GM03348 (cell line): ENCODE measurements around the gene RABGAP1L.
A peak's percentile ranks its signal among the peaks of the same experiment; 100 is the strongest.
"Not testable (repeated sequence)": the region's sequence is repeated elsewhere in the genome, so short reads cannot be mapped to it uniquely, and the experiment has no call there.

ENCODE experiments used
- DNase-seq: peaks from one replicate; pipeline ENCODE4 v3.0.0; 2012; ENCODE audit warnings: low spot score

The RABGAP1L gene

DNA sequence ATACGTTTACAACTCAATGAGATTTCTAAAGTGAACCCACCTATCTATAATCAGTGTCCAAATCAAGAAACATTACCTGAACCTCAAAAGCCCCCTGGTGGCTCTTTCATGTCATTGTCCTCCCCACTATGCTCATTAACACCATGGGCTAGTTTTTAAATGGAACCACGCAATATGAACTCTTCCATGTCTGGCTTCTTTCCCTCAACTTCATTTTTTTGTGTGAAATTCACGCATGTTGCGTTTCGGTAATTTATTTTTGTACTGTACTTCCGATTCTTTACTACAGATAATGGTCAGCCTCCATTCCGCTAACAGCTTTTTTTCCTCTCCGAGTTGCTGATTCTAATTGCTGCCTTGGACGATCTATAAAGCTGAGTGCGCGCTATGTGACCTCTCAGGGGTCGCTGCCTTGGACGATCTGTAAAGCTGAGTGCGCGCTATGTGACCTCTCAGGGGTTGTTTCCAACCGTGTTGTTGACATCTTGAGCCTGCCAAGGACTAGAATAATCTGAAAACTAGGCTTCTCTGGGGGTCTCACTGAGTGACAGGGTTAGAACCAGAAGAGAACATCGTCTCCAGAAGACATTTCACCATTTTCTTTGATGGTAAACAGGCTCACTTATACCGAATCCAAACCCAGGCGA, 839.4 kb downstream of the RABGAP1L start:
- DNase-seq, result no peak

- DNase-seq, result peak; percentile 96
Observed at GRCh38 chr1:174999216-174999935, 840.1 kb downstream of the RABGAP1L start.

- DNase-seq, result peak; percentile 44
Observed at GRCh38 chr1:174999936-175000696, 840.8 kb downstream of the RABGAP1L start, which contains the start of gene CACYBP. Gene CACYBP, plus strand, starts transcription at chr1:174999947. Its CDS starts 234 bp downstream, at chr1:175000181.

- DNase-seq, result no peak
Observed at GRCh38 chr1:175000697-175001187, 841.4 kb downstream of the RABGAP1L start.

DNA sequence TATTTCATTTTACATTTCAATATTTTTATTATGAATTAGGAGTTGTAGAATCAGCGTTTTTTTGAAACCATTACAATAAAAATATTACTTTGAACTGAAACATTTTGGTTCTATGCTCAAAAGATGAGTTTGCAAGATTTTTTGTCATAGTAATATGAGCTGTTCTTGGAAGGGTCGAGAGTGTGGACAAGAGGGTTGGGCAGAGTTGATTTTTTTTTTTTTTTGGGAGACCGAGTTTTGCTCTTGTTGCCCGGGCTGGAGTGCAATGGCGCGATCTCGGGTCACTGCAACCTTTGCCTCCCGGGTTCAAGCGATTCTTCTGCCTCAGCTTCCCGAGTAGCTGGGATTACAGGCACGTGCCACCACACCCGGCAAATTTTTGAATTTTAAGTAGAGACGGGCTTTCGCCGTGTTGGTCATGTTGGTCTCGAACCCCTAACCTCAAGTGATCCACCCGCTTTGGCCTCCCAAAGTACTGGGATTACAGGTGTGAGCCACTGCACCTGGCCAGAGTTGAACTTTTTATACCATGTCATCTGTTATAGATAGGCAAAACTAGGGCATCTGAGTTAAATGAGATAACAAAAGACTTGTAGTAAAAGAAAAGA, 843.7 kb downstream of the RABGAP1L start:
- no peak for DNase-seq

- no peak for DNase-seq
Observed at GRCh38 chr1:175003521-175003920, 844.2 kb downstream of the RABGAP1L start.

- no peak for DNase-seq
Observed at GRCh38 chr1:175005085-175005783, 845.9 kb downstream of the RABGAP1L start.

DNA sequence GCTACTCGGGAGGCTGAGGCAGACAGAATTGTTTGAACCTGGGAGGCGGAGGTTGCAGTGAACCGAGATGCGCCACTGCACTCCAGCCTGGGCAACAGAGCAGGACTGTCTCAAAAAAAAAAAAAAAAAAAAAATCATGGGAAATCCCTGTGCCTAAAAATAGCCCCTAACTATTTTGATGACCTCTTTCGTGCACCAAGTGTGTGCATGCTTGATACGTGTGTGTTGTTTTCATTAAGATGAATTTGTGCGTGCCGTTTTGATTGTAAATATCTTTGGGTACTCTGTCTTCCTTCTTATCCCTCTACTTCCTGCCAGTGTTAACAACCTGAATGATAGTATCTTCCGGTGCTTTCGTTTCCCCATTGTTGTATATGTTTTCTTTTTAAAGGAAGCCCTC, 850.2 kb downstream of the RABGAP1L start:
- DNase-seq, result no peak

DNA sequence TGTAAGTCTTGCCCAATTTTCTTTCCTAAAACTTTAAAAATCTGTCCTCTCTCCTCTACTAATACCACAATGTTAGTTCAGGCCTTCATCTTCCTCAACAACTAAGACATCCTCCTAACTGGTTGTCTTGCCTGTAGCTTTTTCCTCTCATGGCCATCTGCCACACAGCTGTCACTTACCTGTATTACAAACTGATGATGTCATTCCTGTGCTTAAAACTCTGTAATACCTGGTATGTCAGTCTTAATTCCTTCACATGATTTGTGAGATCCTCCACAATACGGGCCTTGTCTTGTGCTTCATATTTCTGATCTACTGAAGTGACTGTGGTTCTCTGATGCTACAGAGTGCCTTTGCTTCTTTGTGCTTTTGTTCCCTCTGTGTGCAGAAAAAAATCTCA, 854.1 kb downstream of the RABGAP1L start:
- no peak for DNase-seq

- peak; percentile 61 for DNase-seq
Observed at GRCh38 chr1:175015243-175015642, 855.9 kb downstream of the RABGAP1L start.

GRCh38 chr1:175019524-175019923, 860.2 kb downstream of the RABGAP1L start:
- DNase-seq, result no peak

GRCh38 chr1:175023043-175023921, 864.0 kb downstream of the RABGAP1L start, which contains the start of gene MRPS14:
Gene MRPS14, minus strand, starts transcription at chr1:175023425. Its CDS starts 17 bp downstream, at chr1:175023408.
- DNase-seq, result peak; percentile 94

DNA sequence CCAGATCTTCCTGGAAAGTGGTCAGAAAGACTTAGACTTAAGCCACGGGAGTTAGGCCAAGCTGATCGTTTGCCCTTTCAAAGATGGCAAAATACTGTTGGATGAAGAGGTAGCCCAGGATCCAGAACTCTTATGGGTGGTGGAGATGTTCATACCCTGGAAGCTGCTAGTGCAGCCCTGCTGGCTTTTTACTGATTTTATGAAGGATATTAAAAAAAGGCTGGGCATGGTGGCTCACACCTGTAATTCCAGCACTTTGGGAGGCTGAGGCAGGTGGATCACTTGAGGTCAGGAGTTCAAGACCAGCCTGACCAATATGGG, 864.6 kb downstream of the RABGAP1L start:
- DNase-seq, result not testable (repeated sequence)

GRCh38 chr1:175024773-175025172, 865.5 kb downstream of the RABGAP1L start:
- DNase-seq, result no peak

DNA sequence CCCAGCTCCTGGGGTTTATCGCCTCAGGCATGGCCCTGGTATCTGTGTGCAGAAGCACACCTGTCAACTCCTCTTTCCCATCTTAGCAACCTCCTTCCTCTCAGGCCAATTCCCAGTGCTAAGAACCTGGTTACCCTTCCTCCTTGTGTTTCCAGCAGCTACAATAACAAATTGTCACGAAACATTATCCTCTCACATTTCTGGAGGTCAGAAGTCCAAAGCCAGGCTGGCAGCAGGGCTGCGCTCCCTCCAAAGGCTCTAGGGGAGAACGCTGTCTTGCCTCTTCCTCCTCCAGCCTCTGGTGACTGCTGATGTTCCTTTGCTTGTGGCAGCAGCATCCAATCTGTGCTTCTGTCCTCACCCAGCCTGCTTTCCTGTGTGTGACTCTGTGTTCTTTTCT, 874.6 kb downstream of the RABGAP1L start:
- no peak for DNase-seq

GRCh38 chr1:175034775-175035174, 875.5 kb downstream of the RABGAP1L start:
- DNase-seq, result no peak

- DNase-seq, result no peak
Observed at GRCh38 chr1:175035865-175036264, 876.5 kb downstream of the RABGAP1L start.

DNA sequence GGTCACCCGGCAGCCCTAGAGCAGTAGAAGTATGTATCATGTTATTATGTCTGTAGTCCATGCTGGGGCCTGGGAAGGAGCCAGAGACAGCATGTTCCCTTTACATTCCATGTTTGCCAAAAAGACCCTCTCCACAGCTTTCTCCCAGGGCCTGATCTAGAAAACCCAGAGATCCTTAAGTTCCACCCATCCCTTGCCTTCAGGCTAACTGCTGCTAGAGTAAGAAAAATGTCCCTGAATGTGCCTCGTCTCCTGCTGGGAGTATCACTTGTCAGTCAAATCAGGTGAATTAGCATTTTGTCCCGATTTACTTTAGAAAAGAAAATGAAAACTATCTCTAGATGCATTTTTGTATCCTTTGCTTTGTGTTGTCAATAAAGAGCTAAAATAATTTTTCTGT, 877.2 kb downstream of the RABGAP1L start:
- no peak for DNase-seq

DNA sequence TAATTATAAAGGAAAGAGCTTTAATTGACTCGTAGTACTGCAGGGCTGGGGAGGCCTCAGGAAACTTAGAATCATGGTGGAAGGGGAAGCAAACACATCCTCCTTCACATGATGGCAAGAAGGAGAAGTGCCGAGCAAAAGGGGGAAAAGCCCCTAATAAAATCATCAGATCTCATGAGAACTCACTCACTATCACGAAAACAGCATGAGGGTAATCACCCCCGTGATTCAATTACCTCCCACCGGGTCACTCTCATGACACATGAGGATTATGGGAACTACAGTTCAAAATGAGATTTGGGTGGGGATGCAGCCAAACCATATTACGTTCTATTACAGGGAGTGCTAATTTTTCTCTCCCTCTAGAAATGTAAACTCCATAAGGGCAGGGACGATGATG, 878.1 kb downstream of the RABGAP1L start:
- DNase-seq, result no peak

DNA sequence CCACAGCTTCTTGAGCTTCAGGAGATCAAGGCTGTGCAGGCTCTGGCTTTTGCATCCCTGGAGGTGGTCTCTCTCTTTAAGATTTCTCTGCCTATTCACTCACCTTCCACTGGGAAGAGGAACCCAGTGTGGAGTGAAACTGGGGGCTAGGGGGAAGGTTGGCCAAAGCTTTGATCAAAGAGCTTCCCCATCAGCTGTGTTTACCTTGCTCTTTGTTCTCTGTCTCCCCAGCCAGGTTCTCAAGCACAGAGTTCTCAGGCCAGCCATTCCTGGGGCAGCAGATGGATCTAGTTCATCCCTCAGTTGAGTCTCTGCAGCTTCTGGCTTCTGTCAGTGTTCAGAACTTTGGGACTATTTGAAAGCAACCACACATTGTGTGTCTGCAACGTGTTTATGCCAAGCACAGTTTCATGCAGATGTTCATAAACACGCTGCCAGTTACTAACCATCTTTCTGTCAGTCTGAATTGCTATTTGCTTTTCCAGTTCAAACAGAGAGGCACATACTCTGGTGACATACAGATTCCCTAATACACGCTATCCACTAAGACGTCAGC, 881.1 kb downstream of the RABGAP1L start:
- no peak for DNase-seq
